Measurements from ENCODE around the gene CHMP5.

CHMP5 gene

DNA sequence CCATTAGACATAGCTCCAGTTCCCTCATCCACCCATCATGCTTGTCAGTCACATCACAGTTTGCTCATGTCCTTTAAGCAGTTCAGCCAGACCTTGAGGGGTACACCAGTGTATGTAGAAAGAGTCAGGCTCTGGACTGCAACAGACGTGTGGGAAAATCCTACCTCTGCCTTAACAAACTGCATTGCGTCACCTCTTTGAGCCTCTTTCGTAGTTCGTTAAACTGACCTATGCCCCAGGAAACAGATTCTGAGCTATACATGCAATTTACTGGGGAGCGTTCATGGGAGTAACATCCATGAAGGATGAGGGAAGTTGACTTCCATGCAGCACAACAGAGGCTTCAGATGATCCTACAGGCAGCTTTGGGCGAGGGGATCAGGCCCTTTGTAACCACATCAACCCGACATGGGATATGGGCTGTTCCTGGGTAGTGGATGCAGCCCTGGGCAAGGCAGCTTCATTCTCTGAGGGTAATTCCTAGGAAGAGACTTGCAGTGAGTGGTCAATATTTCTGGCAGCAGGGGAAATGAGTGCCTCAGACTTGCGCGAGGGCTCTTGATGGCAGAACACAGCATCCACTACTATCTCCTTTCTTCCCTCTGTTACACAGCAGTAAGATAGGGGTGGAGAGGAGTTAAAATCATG lies 20.6 kb upstream of the CHMP5 start:
- no peak for DNase-seq (ENCODE audit: low spot score)

DNA sequence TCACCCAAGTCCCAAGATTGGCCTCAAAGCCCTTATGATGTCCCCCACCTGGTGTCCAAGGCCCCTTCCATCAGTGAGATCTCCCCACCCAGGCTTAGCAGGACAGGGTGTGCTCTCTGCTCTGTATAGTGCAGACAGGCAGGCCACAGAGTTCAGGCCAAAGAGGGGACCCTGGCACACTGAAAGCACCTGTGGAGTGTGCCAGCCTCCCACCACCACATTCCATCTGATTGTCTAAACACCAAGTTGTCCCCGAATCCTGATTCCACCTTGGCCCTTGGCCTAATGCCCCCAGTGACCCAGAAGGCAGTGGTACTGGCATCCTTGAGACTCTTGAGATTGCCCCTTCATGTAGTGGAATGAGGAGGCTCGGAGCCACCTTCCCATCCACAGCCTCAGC lies 19.5 kb upstream of the CHMP5 start:
- DNase-seq (ENCODE audit: low spot score), result no peak

- no peak for DNase-seq (ENCODE audit: low spot score)
Observed at GRCh38 chr9:33246269-33246860, 18.5 kb upstream of the CHMP5 start.

DNA sequence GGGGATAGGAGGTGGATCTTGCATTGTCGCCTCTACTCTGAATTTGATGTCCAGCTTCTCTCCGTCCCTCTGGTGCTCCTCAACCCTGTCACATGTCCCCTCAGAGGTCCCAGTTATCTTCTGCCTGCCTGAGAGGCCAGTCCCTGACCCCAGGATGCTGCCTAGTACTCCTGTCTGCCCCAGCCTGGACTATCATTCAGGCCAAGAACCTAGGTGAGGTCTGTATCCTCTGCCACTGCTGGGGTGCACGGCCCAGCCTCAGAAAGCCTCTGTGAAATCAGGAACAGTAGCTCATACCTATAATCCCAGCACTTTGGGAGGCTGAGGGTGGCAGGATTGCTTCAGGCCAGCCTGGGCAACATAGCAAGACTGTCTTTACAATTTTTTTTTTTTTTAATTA lies 16.2 kb upstream of the CHMP5 start:
- no peak for DNase-seq (ENCODE audit: low spot score)

GRCh38 chr9:33249087-33249658 lies 15.7 kb upstream of the CHMP5 start:
- no peak for DNase-seq (ENCODE audit: low spot score)

DNA sequence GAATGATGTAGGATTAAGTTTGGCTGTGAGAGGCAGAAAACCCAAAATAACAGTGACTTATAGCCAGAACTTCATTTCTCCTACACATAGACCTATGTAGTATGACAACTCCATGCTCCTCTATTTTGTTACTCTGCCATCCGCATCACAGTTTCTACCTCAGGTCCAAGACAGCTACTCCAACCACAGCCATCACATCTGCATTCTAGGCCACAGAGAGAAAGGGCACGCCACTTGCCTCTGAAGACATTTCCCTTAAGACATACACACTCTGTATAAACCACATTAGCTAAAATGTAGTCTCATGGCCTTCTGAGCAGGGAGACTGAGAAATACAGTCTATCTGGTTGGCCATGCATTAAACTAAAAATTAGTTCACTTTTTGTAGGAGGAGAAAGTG lies 14.9 kb upstream of the CHMP5 start:
- no peak for DNase-seq (ENCODE audit: low spot score)

DNA sequence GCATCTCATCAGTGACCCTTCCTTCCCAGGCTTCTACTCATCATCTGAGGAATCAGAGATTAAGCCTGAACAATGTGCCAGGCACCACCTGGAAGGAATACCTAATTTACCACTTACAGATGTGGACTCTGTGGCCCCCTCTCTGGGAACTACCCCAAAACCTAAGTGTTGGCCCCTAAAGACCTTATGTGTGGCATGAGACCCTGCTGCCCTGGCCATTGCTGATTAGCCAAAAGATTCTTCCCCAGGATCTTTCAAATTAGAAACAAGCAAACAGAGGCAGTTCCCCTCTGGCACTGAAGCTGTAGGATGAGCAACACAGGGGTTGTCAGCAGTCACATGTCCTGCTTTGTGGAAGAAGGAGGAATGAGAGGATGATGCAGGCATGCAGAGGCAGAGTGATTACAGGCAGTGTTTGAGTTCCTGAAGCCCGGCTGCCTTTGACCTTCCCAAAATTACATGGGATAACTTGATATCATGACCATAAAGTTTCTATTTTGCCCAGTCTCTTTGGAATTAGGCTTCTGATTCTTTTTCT lies 14.3 kb upstream of the CHMP5 start:
- peak; percentile 88 for DNase-seq (ENCODE audit: low spot score)

- DNase-seq (ENCODE audit: low spot score), result no peak
Observed at GRCh38 chr9:33254211-33254610, 10.6 kb upstream of the CHMP5 start.

DNA sequence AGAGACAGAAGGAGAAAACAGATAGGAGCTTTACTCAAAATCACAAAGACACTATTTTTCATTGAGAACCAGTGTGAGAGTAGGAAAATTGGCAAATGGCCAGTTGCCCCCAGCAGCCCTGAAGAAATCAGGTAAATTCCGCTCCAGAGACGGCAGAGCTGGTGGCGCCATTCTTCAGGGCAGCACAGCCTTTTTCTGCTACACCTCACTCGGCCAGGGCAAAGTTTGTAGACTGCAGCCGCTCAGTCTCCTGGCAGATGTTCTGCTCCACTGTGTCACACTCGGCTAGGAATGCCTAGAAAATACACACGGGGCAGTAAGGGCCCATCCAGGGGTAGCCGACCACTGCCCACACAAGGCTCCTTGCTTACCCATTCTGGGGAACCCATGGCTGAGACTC lies 9.8 kb upstream of the CHMP5 start:
- DNase-seq (ENCODE audit: low spot score), result no peak

GRCh38 chr9:33255471-33255870 lies 9.4 kb upstream of the CHMP5 start:
- no peak for DNase-seq (ENCODE audit: low spot score)

DNA sequence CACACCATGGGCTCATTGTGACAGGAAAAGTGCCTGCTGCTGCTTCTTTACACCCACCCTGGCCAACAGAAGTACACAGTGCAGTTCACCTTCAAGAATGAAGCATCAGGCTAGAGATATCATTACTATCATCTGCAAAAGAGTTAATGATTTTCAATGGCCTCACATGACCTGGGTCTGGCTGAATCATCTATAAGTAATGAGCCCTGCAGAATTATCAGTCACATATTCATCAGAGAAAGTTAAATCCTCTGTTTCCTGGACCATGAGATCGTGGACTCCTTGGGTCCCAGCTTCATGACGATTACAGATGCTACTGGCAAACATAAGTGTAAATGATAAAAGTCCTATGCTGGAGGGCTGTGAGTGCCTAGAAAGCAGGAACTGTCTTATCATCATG lies 8.6 kb upstream of the CHMP5 start:
- no peak for DNase-seq (ENCODE audit: low spot score)

DNA sequence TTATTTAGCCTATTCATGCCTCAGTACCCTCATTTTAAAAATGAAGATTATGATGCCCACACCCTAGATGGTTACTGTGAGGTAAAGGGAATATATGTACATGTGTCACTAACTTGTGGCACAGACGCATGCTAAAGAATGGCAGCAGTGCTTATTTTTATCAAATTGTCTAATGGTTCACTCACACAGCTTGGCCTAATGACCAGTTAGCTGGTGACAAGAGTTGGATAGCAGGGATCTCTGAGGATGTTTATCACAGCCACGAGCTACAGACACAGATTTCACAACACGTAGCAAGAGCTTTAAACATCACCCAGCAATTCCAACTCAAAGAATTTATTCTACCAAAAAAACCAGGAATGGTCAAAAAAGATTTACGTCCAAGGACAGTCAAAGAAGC lies 7.6 kb upstream of the CHMP5 start:
- DNase-seq (ENCODE audit: low spot score), result no peak

- no peak for DNase-seq (ENCODE audit: low spot score)
Observed at GRCh38 chr9:33260372-33260771, 4.5 kb upstream of the CHMP5 start.

DNA sequence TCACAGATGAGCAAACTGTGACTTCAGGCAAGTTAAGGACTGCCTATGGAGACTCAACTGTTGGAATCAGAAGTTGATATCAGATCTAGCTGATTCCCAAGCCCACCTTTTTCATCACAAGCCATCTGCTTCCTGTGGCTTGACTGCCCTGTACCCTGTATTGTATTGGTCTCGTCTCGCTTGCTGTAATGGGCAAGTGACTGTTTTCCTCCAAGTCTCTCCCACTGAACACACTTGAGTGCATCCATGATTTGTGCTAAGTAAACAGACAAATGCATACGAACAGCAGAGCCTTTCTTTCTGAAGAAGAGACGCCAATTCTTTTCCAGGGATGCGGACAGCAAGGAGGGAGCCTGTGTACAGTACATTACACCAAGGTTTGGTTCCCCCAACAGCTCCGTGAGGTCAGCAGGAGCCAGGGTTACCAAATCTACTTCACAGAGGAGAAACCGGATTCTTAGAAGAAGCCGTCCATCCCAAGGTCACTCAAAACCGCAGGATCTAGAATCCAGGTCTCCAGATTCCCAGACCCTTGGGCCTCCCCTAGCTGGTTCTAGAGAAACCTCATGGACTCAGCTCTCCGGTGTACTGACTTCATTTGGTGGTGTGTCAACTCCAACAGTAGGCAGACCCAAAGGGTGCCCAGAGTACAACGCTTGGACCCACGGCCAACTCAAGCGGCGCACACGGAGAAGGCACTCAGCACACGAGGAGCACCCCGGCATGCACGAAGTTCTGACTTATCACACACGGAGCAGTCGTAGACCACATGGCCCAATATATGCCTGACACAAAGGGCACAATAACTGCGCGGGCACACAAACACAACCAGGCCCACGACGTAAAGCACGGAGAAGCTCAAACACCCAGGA lies 1.5 kb upstream of the CHMP5 start:
- peak; percentile 33 for DNase-seq (ENCODE audit: low spot score)

- DNase-seq (ENCODE audit: low spot score), result peak; percentile 24
Observed at GRCh38 chr9:33264003-33264472, 811 bp upstream of the CHMP5 start.

DNA sequence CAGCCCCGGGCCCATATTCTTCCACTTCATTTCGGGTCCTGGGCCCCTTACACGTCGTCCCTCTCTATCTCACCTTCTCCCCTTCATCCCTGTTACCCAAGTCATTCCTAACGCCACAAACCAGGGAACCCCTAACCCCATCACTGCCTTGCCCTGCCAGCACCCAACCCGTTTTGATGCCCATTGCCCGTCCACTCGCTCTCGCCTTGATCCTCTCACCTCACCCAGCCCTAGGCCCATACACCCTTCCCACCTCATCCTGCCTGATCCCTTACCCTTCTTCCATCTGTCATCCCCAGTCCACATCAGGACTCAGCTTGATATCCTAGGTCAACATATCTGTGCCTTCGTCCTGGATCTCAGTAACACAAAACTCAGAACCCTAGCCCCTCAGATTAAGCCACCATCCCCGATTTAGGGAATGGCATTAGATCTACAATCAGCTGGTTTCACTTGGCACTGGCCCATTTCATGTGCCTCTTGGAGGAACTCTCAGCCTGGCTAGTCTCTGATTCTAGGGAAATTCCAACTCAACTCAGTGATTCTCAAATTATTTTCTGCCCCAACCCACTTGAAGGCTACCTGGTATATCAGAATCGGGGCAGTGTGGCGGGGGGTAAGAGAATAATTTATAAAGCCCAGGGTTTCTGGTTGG lies 489 bp downstream of the CHMP5 start:
- no peak for DNase-seq (ENCODE audit: low spot score)

- DNase-seq (ENCODE audit: low spot score), result no peak
Observed at GRCh38 chr9:33267151-33267767, 2.4 kb downstream of the CHMP5 start.

- no peak for DNase-seq (ENCODE audit: low spot score)
Observed at GRCh38 chr9:33270146-33270545, 5.3 kb downstream of the CHMP5 start.

DNA sequence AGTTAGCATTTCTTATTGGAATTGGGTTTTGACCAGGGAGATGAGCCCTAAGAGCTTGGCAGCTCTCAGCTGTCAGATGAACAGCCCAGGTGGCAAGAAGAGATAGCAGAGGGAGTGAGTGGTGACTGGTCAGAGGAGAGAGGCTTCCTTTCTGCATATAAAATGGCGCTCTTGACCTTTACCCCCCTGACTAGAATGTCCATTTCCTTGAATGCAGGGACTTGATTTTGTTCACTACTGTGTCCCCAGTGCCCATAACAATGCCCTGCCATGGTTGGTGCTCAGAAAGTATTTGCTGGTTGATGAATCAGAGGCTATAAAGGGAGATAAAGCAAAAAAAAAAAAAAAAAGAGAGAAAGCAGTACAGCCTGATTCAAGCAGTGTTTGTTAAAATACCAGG lies 7.2 kb downstream of the CHMP5 start:
- no peak for DNase-seq (ENCODE audit: low spot score)

- no peak for DNase-seq (ENCODE audit: low spot score)
Observed at GRCh38 chr9:33273266-33273971, 8.6 kb downstream of the CHMP5 start.

DNA sequence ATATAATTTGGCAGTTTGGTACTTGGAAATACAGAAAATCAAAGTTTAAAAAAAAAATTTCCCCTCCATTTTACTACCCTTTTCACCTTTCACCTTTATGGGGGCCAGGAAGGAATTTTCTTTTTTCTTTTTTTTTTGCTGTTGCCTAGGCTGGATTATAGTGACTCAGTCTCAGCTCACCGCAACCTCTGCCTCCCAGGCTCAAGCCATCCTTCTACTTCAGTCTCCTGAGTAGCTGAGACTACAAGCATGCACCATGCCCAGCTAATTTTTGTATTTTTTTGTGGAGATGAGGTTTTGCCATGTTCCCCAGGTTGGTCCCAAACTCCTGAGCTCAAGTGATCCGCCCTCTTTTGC lies 9.1 kb downstream of the CHMP5 start:
- DNase-seq (ENCODE audit: low spot score), result no peak

Data from GM03348 (cell line).